CD8-positive, alpha-beta memory T cell (primary cell): ENCODE measurements around the gene KIFC3. TPM values are rescaled to one million over a fixed set of nuclear protein-coding genes. Genes with fewer than 3 reads are reported as not detected.
A peak's percentile ranks its signal among the peaks of the same experiment; 100 is the strongest.

Experiments used
- CTCF ChIA-PET: fragments of 350-600 bp; sonication (Branson Sonifier 250); formaldehyde crosslinking; loops from one replicate; lab custom pipeline; 2021; ENCODE audit warnings: antibody characterized with exemption; lab: Charles Lee
- POLR2A ChIA-PET: fragments of 350-600 bp; sonication (Branson Sonifier 250); formaldehyde crosslinking; loops from one replicate; lab custom pipeline; 2021; ENCODE audit warnings: antibody characterized with exemption; lab: Charles Lee
- DNase-seq, 5 donors: peaks; one replicate each; pipeline versions ENCODE4 v3.0.0 to v3.0.0-alpha.2; 2020 to 2022; ENCODE audit warnings: mixed read lengths in 1 of 5
- H3K27ac ChIP-seq: one replicate; pipeline ENCODE4 v1.7.0; 2013; ENCODE audit warnings: low read depth, mild to moderate bottlenecking, low read length, moderate library complexity
- H3K27me3 ChIP-seq: 2 replicates; pipeline ENCODE4 v1.7.0; 2013; ENCODE audit warnings: low read length, mild to moderate bottlenecking; ENCODE audit not compliant: insufficient read depth, poor library complexity, severe bottlenecking
- H3K36me3 ChIP-seq: 2 replicates; pipeline ENCODE4 v1.7.0; 2013; ENCODE audit warnings: mild to moderate bottlenecking, low read length, moderate library complexity; ENCODE audit not compliant: insufficient read depth
- H3K4me1 ChIP-seq: 2 replicates; pipeline ENCODE4 v1.7.0; 2013; ENCODE audit warnings: mild to moderate bottlenecking, low read length, moderate library complexity; ENCODE audit not compliant: insufficient read depth
- H3K4me3 ChIP-seq: 2 replicates; pipeline ENCODE4 v1.7.0; 2013; ENCODE audit warnings: mild to moderate bottlenecking, low read length
- H3K9me3 ChIP-seq: 2 replicates; pipeline ENCODE4 v1.7.0; 2013; ENCODE audit warnings: mild to moderate bottlenecking, low read length
- H3K27ac Mint-ChIP-seq, 8 donors: one replicate each; pipeline ENCODE4 v1.8.0; 2020 to 2021; ENCODE audit warnings: mixed read lengths in 8 of 8, mild to moderate bottlenecking in 6 of 8, inconsistent platforms in 3 of 8, moderate library complexity in 3 of 8
- H3K27me3 Mint-ChIP-seq, 2 donors: one replicate each; pipeline ENCODE4 v1.8.0; 2020 to 2021; ENCODE audit warnings: mixed read lengths in 2 of 2, mild to moderate bottlenecking in 1 of 2, moderate library complexity in 1 of 2
- H3K36me3 Mint-ChIP-seq, 3 donors: one replicate each; pipeline ENCODE4 v1.8.0; 2020 to 2021; ENCODE audit warnings: mixed read lengths in 3 of 3, inconsistent platforms in 1 of 3, mild to moderate bottlenecking in 1 of 3
- H3K4me1 Mint-ChIP-seq, 3 donors: one replicate each; pipeline ENCODE4 v1.8.0; 2020 to 2021; ENCODE audit warnings: mixed read lengths in 3 of 3, inconsistent platforms in 1 of 3, mild to moderate bottlenecking in 1 of 3
- H3K4me3 Mint-ChIP-seq, 7 donors: one replicate each; pipeline ENCODE4 v1.8.0; 2020 to 2021; ENCODE audit warnings: mixed read lengths in 7 of 7, mild to moderate bottlenecking in 6 of 7, moderate library complexity in 4 of 7, inconsistent platforms in 2 of 7
- H3K9me3 Mint-ChIP-seq, 5 donors: one replicate each; pipeline ENCODE4 v1.8.0; 2020 to 2022; ENCODE audit warnings: mixed read lengths in 5 of 5, mild to moderate bottlenecking in 3 of 5, moderate library complexity in 2 of 5, inconsistent platforms in 1 of 5
- polyA plus RNA-seq: library from polyadenylated mRNA; unstranded; fragments of 300-500 nt; fragmentation: Illumina TruSeq; gene quantifications from one replicate; pipeline ENCODE4 v1.2.3, GENCODE V29; 2021
- total RNA-seq, 2 experiments: library from RNA; stranded (reverse); gene quantifications; one replicate each; pipeline ENCODE4 v1.2.3, GENCODE V29; 2021

Gene KIFC3
- total and polyA plus RNA-seq, 3 experiments from 2014 or later, result 0.82 to 3.2 (median 2.9) TPM

DNA sequence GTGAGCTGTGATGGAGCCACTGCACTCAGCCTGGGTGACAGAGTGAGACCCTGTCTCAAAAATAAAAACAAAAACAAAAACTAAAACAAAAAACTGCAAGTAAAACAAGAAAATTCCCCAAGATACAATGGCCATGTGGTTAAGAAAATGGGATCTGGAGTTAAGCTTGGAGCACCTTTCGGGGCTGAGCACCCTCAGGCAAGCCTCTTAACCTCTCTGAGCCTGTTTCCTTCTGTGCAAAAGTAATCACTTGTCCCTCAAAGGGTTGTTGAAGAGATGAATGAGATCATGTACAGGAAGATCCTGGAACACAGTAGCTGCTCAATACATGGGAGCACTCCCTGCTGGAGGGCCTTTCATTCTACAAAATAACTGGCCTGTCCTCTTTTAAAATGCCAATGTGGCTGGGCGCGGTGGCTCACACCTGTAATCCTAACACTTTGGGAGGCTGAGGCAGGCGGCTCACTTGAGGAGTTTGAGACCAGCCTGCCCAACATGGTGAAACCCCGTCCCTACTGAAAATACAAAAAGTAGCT, 19.8 kb upstream of the KIFC3 start:
- no peak for DNase-seq
- no peak overlapping the region for H3K27ac ChIP-seq
- H3K36me3 ChIP-seq, result no peaks in the 10 kb centered on the region
- H3K4me1 ChIP-seq, result no peaks in the 10 kb centered on the region
- ChIA-PET POLR2A (no interaction called here), CTCF (no interaction called here)
- Mint-ChIP-seq H3K9me3 (no peaks in the 10 kb centered on the region), H3K4me3 (no peak overlapping the region), H3K4me1 (peaks cover 0 to 4% (median 2%) of the 10 kb centered on the region in 3 donors), H3K27me3 (peaks cover 10 to 13% of the 10 kb centered on the region in 2 donors), H3K36me3 (peaks cover 0 to 1% (median 0%) of the 10 kb centered on the region in 3 donors), H3K27ac (no peak overlapping the region)
- H3K9me3 ChIP-seq, result no peaks in the 10 kb centered on the region
- no peak overlapping the region for H3K4me3 ChIP-seq
- H3K27me3 ChIP-seq, result no peaks in the 10 kb centered on the region

DNA sequence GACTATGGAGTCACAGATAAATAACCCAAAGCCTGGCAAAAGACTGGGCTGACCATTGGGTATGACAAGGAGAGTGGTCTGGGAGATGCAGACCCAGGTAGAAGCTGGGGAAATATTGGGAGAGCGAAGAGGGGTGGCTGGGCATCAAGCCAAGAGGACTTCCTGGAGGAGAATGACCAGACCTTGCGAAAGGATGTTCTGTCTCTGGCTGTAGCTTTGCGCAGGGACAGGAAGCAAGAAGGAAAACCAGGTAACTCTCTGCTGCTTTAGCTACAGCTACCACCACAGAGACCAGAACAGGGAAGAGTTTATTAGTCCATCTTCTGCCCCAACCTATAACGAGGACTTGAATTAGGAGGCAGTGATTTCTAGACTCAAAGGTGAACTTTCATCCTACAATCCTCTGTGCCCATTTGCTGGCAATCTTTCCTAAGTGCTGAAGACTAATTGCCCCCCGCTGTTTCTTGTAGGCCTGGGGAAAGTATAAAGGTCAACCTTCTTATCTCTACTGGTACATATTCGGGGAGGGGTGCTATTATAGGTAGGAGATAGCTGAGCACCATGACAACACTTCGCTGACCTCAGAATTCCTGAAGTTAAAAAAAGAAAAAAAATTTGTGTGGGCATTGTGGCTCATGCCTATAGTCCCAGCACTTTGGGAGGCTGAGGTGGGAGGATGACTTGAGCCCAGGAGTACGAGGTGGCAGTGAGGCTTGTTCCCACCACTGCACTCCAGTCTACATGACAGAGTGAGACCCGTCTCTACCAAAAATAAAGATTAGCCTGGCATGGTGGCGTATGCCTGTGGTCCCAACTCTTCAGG, 19.1 kb upstream of the KIFC3 start:
- peaks cover 10 to 13% of the 10 kb centered on the region in 2 donors for H3K27me3 Mint-ChIP-seq
- CTCF ChIA-PET, result no interaction called here
- H3K36me3 Mint-ChIP-seq, result peaks cover 0 to 1% (median 0%) of the 10 kb centered on the region in 3 donors

DNA sequence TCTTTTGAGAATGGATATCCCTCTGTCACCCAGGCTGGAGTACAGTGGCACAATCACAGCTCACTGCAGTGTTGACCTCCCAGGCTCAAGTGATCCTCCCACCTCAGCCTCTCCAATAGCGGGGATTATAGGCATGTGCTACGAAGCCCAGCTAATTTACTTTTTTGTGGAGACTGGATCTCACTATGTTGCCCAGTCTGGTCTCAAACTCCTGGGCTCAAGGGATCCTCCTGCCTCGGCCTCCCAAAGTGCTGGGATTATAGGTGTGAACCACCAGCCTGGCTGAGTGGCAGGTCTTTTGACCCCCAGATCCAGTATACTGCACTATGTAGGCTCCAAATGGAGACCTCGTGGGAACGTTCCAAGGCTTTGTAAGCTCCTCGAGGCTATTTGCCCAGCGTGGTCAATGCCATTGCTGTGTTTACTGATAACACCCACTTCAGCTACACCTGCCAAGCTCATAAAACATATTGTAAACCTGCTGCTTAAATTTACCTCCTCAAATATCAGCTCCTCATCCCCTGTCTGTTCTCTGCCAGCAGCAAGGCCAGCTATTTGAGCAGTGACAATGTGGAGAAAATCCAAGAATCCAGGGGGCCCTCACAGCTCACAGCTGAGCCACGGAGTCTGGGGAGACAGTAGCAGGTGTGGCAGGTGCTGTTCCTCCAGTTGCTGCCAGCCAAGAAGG, 16.2 kb upstream of the KIFC3 start:
- ChIA-PET POLR2A (interaction anchor here (1.5 kb wide), 1 partner anchor 8 kb away, joined by 4 read pairs; no protein-coding TSS in a partner anchor), CTCF (interaction anchor here (0.8 to 1.1 kb wide), 2 partner anchors 8 to 10 kb away, joined by 3 to 5 read pairs; no protein-coding TSS in a partner anchor)

More for the DNA sequence above, 19.1 kb upstream of the KIFC3 start:
- Mint-ChIP-seq H3K4me1 (peaks cover 6 to 10% (median 7%) of the 10 kb centered on the region in 3 donors), H3K9me3 (no peaks in the 10 kb centered on the region), H3K4me3 (no peak overlapping the region), H3K27ac (peak overlapping the region in 1 of 8 donors; percentile 76)
- Histone ChIP-seq H3K27ac (no peak overlapping the region), H3K36me3 (no peaks in the 10 kb centered on the region), H3K4me1 (peaks cover 4% of the 10 kb centered on the region), H3K27me3 (no peaks in the 10 kb centered on the region), H3K9me3 (no peaks in the 10 kb centered on the region), H3K4me3 (no peak overlapping the region)
- DNase-seq, result no peak
- POLR2A ChIA-PET, result interaction anchor here (0.5 to 0.6 kb wide), 2 partner anchors 11 to 279 kb away, joined by 4 to 6 read pairs; no protein-coding TSS in a partner anchor

DNA sequence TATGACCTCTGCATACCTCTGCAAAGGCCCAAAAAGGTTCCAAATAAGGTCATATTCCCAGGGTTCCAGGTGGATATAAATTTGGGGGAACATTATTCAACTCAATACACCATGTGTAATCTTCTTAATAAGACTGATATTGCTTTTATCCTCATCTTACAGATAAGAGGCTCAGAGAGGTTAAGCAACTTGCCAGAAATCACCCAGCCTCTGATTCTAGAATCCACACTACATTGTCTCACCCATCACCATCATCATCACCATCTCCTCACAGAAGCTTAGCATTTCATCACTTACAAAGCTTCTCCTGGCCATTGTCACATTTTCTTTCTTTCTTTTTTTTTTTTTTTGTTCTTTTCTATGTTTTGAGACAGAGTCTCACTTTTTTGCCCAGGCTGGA, 15.4 kb upstream of the KIFC3 start:
- peak overlapping the region in 6 of 8 donors; percentile 12 to 71 (median 41) for H3K27ac Mint-ChIP-seq
- no peaks in the 10 kb centered on the region for H3K27me3 ChIP-seq
- DNase-seq, result no peak
- H3K9me3 ChIP-seq, result no peaks in the 10 kb centered on the region
- no peaks in the 10 kb centered on the region for H3K36me3 Mint-ChIP-seq
- peaks cover 13% of the 10 kb centered on the region for H3K4me1 ChIP-seq
- H3K27ac ChIP-seq, result no peak overlapping the region
- H3K4me3 ChIP-seq, result no peak overlapping the region
- H3K4me1 Mint-ChIP-seq, result peaks cover 20 to 30% (median 28%) of the 10 kb centered on the region in 3 donors
- H3K27me3 Mint-ChIP-seq, result peaks cover 0 to 4% of the 10 kb centered on the region in 2 donors
- no peaks in the 10 kb centered on the region for H3K36me3 ChIP-seq
- POLR2A ChIA-PET, result no interaction called here
- CTCF ChIA-PET, result no interaction called here
- H3K4me3 Mint-ChIP-seq, result peak overlapping the region in 1 of 7 donors; percentile 8
- no peaks in the 10 kb centered on the region for H3K9me3 Mint-ChIP-seq

More for the DNA sequence above, 16.2 kb upstream of the KIFC3 start:
- peaks cover 13% of the 10 kb centered on the region for H3K4me1 ChIP-seq
- Mint-ChIP-seq H3K36me3 (no peaks in the 10 kb centered on the region), H3K4me3 (no peak overlapping the region), H3K4me1 (peaks cover 20 to 30% (median 28%) of the 10 kb centered on the region in 3 donors), H3K27me3 (peaks cover 0 to 8% of the 10 kb centered on the region in 2 donors), H3K9me3 (no peaks in the 10 kb centered on the region), H3K27ac (no peak overlapping the region)
- H3K4me3 ChIP-seq, result no peak overlapping the region
- H3K27me3 ChIP-seq, result no peaks in the 10 kb centered on the region
- H3K9me3 ChIP-seq, result no peaks in the 10 kb centered on the region
- no peak overlapping the region for H3K27ac ChIP-seq
- DNase-seq, result no peak
- no peaks in the 10 kb centered on the region for H3K36me3 ChIP-seq

DNA sequence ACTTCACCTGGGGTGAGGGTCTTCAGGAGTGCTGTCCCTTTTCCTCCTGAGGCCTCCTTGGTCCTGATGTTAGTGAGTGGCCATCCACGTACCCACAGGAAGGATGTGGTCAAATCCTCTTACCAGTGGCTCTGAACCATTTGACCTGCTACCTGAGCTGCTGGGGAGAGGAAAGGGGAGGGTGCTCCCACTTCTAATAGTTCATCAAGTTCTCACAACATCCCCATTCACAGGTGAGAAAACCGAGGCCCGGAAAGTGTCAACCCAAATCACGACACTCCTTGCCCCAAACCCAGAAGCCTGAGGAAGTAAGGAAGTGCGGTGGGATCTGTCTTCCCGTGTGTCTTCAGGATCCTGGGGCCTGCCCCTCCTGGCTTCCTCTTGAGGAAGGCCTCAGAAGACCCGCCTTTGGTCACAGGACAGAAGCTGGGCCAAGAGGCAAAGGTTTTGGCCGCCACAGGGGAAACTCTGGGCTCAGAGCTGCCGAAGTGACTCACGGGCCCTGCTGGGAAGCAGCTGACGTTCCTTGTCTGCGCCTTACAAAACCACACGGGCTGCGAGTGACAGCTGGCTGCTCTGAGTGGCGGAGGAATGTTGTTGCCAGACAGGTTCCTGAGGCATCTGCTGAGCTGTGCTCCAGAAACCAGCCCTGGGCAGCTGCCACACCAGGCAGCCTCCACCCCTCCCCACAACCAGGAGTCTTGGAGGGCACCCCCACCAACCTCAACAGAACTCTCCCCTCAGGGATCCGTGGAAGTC, 13.9 kb upstream of the KIFC3 start:
- Histone ChIP-seq H3K27me3 (no peaks in the 10 kb centered on the region), H3K4me1 (peaks cover 13% of the 10 kb centered on the region), H3K9me3 (no peaks in the 10 kb centered on the region), H3K27ac (peak overlapping the region; percentile 43), H3K4me3 (no peak overlapping the region), H3K36me3 (no peaks in the 10 kb centered on the region)
- Mint-ChIP-seq H3K27me3 (peaks cover 0 to 3% of the 10 kb centered on the region in 2 donors), H3K9me3 (no peaks in the 10 kb centered on the region), H3K4me3 (peak overlapping the region in 4 of 7 donors; percentile 27 to 81 (median 42)), H3K4me1 (peaks cover 21 to 31% (median 31%) of the 10 kb centered on the region in 3 donors), H3K27ac (peak overlapping the region; percentile 68 to 96 (median 85)), H3K36me3 (no peaks in the 10 kb centered on the region)
- CTCF ChIA-PET, result no interaction called here
- POLR2A ChIA-PET, result no interaction called here
- DNase-seq, result peak in 4 of 5 donors; percentile 40 to 77 (median 57)

DNA sequence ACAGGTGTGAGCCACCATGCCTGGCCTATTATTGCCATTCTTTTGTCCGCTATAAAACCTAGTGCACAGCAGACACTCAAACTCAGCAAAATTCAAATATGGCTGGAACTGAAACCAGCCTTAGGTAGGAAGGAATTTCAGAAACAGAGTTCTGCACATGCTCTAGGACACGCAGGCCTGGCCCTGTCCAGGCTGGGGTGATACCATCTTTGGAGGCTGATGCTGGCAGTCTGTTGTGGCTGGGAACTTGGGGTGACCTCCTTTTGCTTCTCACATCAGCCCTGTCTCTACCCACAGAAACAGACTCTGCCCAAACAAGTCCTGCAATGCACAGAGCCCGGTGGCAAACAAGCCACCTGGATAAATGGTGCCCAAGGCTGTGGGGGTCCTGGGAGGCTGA, 12.6 kb upstream of the KIFC3 start:
- H3K4me3 ChIP-seq, result no peak overlapping the region
- H3K9me3 ChIP-seq, result no peaks in the 10 kb centered on the region
- H3K4me3 Mint-ChIP-seq, result peak overlapping the region in 2 of 7 donors; percentile 33 to 52
- no peak overlapping the region for H3K27ac ChIP-seq
- no peaks in the 10 kb centered on the region for H3K27me3 Mint-ChIP-seq
- H3K4me1 ChIP-seq, result peaks cover 25% of the 10 kb centered on the region
- no peaks in the 10 kb centered on the region for H3K36me3 ChIP-seq
- H3K27me3 ChIP-seq, result no peaks in the 10 kb centered on the region
- CTCF ChIA-PET, result no interaction called here
- POLR2A ChIA-PET, result no interaction called here
- H3K4me1 Mint-ChIP-seq, result peaks cover 34 to 43% (median 40%) of the 10 kb centered on the region in 3 donors
- peak overlapping the region in 5 of 8 donors; percentile 14 to 90 (median 84) for H3K27ac Mint-ChIP-seq
- no peaks in the 10 kb centered on the region for H3K36me3 Mint-ChIP-seq
- DNase-seq, result peak in 1 of 5 donors; percentile 10
- no peaks in the 10 kb centered on the region for H3K9me3 Mint-ChIP-seq

DNA sequence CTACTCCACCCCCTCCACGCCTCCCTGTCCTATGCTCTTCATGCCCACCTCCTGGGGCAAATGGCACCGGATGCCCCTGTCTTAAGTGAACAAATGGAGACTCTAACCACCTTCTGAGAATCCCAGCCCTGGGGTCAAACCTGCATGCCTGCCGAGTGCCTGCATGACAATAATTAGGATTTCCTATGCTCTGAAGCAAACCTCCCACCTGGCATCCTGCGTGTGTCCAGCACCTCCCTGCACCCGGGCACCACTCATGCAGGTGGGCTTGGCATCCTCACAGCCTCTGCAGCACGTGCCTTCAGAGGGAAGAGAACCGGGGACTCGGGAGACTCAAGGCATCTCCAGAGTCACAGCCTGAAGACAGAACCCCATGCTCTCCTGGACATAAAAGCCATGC, 11.2 kb upstream of the KIFC3 start:
- no peaks in the 10 kb centered on the region for H3K36me3 ChIP-seq
- no peak overlapping the region for H3K27ac ChIP-seq
- Mint-ChIP-seq H3K27ac (peak overlapping the region in 2 of 8 donors; percentile 24 to 34), H3K36me3 (no peaks in the 10 kb centered on the region), H3K9me3 (no peaks in the 10 kb centered on the region), H3K27me3 (peaks cover 0 to under 1% of the 10 kb centered on the region in 2 donors), H3K4me3 (no peak overlapping the region), H3K4me1 (peaks cover 45 to 55% (median 51%) of the 10 kb centered on the region in 3 donors)
- H3K27me3 ChIP-seq, result no peaks in the 10 kb centered on the region
- H3K4me1 ChIP-seq, result peaks cover 38% of the 10 kb centered on the region
- no peak for DNase-seq
- ChIA-PET CTCF (no interaction called here), POLR2A (no interaction called here)
- no peaks in the 10 kb centered on the region for H3K9me3 ChIP-seq
- H3K4me3 ChIP-seq, result no peak overlapping the region
